Fibroblast of the aortic adventitia (primary cell): Measurements from ENCODE around the gene CCL14. TPM values are rescaled to one million over a fixed set of nuclear protein-coding genes. Genes with fewer than 3 reads are reported as not detected.

Source experiments
- DNase-seq: peaks from one replicate; pipeline ENCODE4 v3.0.0-alpha.2; 2010; ENCODE audit warnings: low read depth
- H3K4me3 ChIP-seq: 2 replicates; pipeline ENCODE4 v1.5.1; 2011; ENCODE audit warnings: low read depth, mild to moderate bottlenecking, control low read depth, low read length, moderate library complexity
- CTCF ChIP-seq: IDR thresholded peaks from 2 replicates; pipeline ENCODE4 v1.5.1; 2011; ENCODE audit warnings: mild to moderate bottlenecking, low read length, control low read depth, inconsistent platforms; ENCODE audit not compliant: insufficient read depth
- total RNA-seq: library from RNA; depleted of rRNA; stranded (reverse); fragments of >200 nt; gene quantifications from 2 replicates; pipeline ENCODE4 v1.2.3, GENCODE V29; 2012; ENCODE audit warnings: low replicate concordance

Gene CCL14
- total RNA-seq, 1 donor: not detected

GRCh38 chr17:35981246-35981645, 5.3 kb downstream of the CCL14 start, which contains the start of gene CCL16:
TSS of gene CCL16 (minus strand) at chr17:35981497. CDS start at chr17:35981420, 77 bp downstream.
- no peak for DNase-seq
- no peak for TF ChIP-seq CTCF
- no peak within 1 kb of the TSS for H3K4me3 ChIP-seq

- H3K4me3 ChIP-seq: no peak overlapping the region
- no peak for TF ChIP-seq CTCF
- DNase-seq: no peak
Observed at GRCh38 chr17:35978346-35978745, 8.2 kb downstream of the CCL14 start.

- H3K4me3 ChIP-seq: no peak overlapping the region
- DNase-seq: no peak
- no peak for TF ChIP-seq CTCF
Observed at GRCh38 chr17:35977509-35977908, 9.0 kb downstream of the CCL14 start.

- peak; percentile 1 for DNase-seq
- TF ChIP-seq CTCF: no peak
- H3K4me3 ChIP-seq: no peak overlapping the region
Observed at GRCh38 chr17:35973333-35974260, 12.9 kb downstream of the CCL14 start.

- TF ChIP-seq CTCF: no peak
- no peak overlapping the region for H3K4me3 ChIP-seq
Observed at GRCh38 chr17:35972945-35973332, 13.6 kb downstream of the CCL14 start.

GRCh38 chr17:35972535-35972934, 14.0 kb downstream of the CCL14 start:
- no peak for TF ChIP-seq CTCF
- no peak overlapping the region for H3K4me3 ChIP-seq
- DNase-seq: no peak

More at GRCh38 chr17:35972945-35973332, 13.6 kb downstream of the CCL14 start:
- no peak for DNase-seq
